Measurements from ENCODE around the gene BRIP1. TPM values are rescaled to one million over a fixed set of nuclear protein-coding genes. Genes with fewer than 3 reads are reported as not detected.
"Not testable (repeated sequence)": the region's sequence is repeated elsewhere in the genome, so short reads cannot be mapped to it uniquely, and the experiment has no call there.

Gene BRIP1
- total RNA-seq, 1 donor = 20.9 TPM

GRCh38 chr17:61669522-61669921 is 193.8 kb downstream of the BRIP1 start:
- no peak overlapping the region for H3K4me3 ChIP-seq (ENCODE audit: low read depth, low read length)
- no peak for TF ChIP-seq CTCF (IDR thresholded peaks at IDR 0.05; ENCODE audit: insufficient read depth, low read length)
- no peak for DNase-seq (ENCODE audit: low read depth)

- no peak for TF ChIP-seq CTCF (IDR thresholded peaks at IDR 0.05; ENCODE audit: insufficient read depth, low read length)
- H3K4me3 ChIP-seq (ENCODE audit: low read depth, low read length) = no peak overlapping the region
- DNase-seq (ENCODE audit: low read depth) = no peak
Observed at GRCh38 chr17:61668486-61668885, 194.8 kb downstream of the BRIP1 start.

- not testable (repeated sequence) for H3K4me3 ChIP-seq (ENCODE audit: low read depth, low read length); DNase-seq (ENCODE audit: low read depth)
Observed at GRCh38 chr17:61666406-61667088, 196.8 kb downstream of the BRIP1 start.

- no peak for DNase-seq (ENCODE audit: low read depth)
- no peak overlapping the region for H3K4me3 ChIP-seq (ENCODE audit: low read depth, low read length)
- TF ChIP-seq CTCF (IDR thresholded peaks at IDR 0.05; ENCODE audit: insufficient read depth, low read length) = no peak
Observed at GRCh38 chr17:61663310-61663709, 200.0 kb downstream of the BRIP1 start.

- no peak overlapping the region for H3K4me3 ChIP-seq (ENCODE audit: low read depth, low read length)
- TF ChIP-seq CTCF (IDR thresholded peaks at IDR 0.05; ENCODE audit: insufficient read depth, low read length) = no peak
- peak; percentile 20 for DNase-seq (ENCODE audit: low read depth)
Observed at GRCh38 chr17:61662741-61663140, 200.6 kb downstream of the BRIP1 start.

- no peak overlapping the region for H3K4me3 ChIP-seq (ENCODE audit: low read depth, low read length)
- no peak for DNase-seq (ENCODE audit: low read depth)
- TF ChIP-seq CTCF (IDR thresholded peaks at IDR 0.05; ENCODE audit: insufficient read depth, low read length) = no peak
Observed at GRCh38 chr17:61662186-61662585, 201.1 kb downstream of the BRIP1 start.

GRCh38 chr17:61660746-61661485 is 202.4 kb downstream of the BRIP1 start:
- DNase-seq (ENCODE audit: low read depth) = no peak
- TF ChIP-seq CTCF (IDR thresholded peaks at IDR 0.05; ENCODE audit: insufficient read depth, low read length) = no peak
- no peak overlapping the region for H3K4me3 ChIP-seq (ENCODE audit: low read depth, low read length)
